ENCODE results near the gene NUTM2B.
"Not testable (repeated sequence)": the region's sequence is repeated elsewhere in the genome, so short reads cannot be mapped to it uniquely, and the experiment has no call there.

Gene NUTM2B, protein sequence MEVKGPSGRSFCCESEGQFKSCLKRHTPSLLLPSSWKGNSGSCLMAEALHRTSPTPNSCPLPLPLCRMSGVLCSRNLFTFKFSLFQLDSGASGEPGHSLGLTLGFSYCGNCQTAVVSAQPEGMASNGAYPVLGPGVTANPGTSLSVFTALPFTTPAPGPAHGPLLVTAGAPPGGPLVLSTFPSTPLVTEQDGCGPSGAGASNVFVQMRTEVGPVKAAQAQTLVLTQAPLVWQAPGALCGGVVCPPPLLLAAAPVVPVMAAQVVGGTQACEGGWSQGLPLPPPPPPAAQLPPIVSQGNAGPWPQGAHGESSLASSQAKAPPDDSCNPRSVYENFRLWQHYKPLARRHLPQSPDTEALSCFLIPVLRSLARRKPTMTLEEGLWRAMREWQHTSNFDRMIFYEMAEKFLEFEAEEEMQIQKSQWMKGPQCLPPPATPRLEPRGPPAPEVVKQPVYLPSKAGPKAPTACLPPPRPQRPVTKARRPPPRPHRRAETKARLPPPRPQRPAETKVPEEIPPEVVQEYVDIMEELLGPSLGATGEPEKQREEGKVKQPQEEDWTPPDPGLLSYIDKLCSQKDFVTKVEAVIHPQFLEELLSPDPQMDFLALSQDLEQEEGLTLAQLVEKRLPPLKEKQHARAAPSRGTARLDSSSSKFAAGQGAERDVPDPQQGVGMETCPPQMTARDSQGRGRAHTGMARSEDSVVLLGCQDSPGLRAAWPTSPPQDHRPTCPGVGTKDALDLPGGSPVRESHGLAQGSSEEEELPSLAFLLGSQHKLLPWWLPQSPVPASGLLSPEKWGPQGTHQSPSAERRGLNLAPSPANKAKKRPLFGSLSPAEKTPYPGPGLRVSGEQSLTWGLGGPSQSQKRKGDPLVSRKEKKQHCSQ

DNA sequence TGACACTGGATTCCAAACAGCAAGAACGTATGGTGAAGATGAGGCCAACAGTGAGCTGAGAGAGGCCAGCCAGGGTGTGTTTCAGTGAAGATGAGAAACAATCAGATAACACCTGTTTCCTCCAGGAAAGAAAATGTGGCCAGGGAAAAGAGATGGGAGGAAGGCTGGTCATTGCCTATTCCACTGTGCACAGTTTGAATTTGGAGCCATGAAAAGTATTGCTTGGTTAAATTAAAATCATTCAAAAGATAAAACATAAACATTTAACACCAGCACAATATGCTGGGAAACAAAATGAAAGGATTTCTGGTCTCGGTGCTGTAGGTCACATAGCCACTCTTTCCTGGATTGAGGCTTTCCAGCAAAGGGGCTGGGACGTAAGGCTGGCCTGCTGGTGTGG, at the start of gene NUTM2B:
Gene NUTM2B (plus strand): TSS at position 301 of the 400 bp plus-strand sequence. CDS start 383 bp downstream, outside the sequence.
- not testable (repeated sequence) for DNase-seq

DNA sequence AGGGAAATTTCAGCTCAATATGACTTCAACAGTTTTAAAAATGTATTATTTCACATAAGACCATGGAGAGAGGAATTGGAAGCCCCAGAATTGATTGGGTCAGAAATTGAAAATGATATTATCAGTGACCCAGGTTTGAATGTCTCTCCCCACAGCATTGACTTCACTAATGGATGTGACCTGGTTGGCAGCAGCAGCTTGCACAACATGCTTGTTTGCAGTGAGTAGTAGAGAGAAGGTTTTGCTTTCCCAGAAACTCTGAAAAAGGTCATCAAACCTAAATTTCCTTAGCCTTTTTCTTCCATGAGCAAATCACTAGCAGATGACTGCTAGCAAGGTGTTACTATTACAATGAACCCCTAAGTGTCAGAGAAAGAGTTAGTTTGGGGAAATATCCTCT, 39.7 kb upstream of the NUTM2B start:
- DNase-seq, result not testable (repeated sequence)

DNA sequence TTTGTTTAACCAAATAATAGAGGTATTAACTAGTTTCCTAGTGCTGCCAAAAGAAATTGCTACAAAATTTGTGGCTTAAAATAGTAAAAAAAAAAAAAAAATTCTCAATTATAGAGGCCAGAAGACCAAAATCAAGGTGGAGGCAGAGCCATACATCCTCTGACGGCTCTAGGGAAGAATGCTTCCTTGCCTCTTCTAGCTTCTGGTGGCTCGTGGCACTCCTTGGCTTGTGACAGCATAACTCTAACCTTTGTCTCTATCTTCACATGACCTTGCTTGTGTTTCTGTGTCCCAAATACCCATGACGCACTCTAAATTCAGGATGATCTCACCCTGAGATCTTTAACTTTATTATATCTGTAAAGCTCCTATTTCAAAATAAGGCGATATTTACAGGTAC, 38.3 kb upstream of the NUTM2B start:
- DNase-seq, result not testable (repeated sequence)

DNA sequence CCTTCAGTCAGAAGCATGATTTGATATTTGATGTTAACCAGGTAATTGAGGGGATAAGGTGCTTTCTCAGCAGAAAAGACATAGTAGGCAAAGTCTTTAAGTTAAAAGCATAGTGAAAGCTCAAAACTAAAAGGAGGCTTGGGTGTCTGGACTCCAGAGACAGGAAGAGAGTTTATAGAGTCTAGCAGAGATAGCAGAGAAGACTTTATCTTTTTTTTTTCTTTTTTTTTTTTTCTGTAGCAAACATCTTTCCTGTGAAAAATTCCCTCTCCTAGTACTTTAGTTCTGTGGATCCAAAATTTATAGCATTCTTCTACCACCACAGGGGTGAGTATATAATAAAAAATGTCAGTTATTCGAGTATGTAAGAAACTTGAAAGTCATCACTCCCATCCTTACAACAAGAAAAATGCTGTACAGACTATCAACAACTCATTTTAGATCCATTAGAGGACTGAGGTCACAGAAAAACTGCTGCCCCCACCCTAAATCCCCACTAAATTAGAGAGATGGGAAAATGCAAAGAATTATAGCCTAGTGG, 33.7 kb upstream of the NUTM2B start:
- DNase-seq, result not testable (repeated sequence)

DNA sequence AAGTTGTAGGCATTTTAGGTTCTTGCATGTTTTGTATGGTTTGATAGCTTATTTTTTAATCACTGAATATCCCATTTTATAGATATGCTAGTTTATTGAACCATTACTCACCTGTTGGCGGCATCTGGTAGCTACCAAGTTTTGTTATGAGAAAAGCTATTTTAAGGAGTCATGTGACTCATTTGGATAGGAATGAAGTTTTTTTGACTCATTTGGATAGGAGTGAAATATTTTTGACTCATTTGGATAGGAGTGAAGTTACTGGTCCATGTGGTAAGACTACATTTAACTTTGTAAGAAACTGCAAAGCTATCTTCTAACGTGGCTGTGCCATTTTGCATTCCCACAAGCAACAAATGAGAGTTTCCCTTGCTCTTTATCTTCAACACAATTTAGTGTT, 28.1 kb upstream of the NUTM2B start:
- DNase-seq, result not testable (repeated sequence)

DNA sequence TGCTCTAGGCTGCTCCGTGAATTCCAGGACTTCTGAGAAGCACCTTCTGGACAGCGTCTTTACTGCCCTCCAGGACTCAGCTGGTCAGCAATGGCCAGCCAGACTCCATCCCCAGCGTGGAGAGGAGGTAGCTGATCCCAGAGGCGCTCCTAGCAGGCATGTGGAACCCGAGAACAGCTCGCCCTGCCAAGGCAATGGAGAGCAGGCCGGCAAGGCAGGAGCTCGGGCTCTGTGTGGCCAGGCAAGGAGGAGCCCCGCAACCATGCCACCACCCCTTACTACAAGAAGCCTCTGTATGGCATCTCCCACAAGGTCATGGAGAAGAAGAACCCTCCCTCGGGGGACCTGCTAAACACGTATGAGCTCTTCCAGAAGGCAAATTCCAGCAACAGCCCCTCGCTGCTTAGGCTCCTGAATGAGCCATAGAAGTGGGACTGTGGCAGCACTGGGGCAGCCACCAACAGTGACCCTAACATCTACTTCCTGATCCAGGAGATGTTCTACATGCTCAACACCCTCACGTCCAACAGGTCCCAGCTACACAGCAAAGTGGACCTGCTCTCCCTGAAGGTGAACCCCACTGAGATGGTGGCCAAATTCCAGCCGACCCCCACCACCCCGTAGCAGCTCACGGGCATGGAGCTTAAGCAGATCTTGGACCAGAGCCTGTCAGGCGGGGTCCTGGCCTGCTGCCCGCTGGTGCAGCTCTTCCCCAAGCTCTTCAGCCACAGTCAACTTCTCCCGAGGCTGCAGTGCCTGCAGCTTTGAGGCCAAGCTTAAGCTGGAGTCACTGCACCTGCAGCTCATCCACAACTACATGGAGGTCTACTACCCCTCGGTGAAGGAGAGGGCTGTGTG, 19.8 kb upstream of the NUTM2B start:
- not testable (repeated sequence) for DNase-seq

DNA sequence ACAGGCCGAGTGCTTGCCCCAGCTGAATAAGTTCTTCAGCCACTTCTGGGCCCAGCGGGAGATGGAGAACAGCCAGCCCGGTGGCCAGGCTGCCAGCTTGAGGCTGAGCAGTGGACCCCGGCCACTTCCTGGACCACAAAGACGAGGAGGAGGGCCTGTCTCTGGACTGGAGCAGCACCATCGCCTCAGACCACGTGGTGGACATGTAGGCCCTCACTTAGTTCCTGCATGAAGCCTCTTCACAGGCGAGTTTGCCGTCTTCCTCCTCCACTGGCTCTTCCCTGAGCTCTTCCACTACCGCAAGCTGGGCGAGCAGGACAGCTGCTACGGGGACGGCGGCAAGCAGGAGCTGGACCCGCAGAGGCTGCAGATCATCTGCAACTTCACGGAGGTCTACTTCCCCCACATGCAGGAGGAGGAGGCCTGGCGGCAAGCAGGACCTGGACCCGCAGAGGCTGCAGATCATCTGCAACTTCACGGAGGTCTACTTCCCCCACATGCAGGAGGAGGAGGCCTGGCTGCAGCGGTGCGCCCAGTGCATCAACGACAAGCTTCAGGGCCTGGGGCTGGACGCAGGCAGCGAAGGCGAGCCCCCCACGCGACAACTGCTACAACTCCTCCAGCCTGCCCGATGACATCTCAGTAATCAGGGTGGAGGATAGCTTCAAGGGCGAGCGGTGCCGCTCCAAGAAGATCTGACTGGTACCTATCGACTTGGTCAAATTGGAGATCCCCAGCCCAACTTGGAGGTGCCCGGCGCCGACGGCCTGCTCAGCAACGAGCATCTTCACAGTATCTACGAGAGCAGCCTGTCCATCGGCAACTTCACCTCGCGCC, 18.9 kb upstream of the NUTM2B start:
- not testable (repeated sequence) for DNase-seq

DNA sequence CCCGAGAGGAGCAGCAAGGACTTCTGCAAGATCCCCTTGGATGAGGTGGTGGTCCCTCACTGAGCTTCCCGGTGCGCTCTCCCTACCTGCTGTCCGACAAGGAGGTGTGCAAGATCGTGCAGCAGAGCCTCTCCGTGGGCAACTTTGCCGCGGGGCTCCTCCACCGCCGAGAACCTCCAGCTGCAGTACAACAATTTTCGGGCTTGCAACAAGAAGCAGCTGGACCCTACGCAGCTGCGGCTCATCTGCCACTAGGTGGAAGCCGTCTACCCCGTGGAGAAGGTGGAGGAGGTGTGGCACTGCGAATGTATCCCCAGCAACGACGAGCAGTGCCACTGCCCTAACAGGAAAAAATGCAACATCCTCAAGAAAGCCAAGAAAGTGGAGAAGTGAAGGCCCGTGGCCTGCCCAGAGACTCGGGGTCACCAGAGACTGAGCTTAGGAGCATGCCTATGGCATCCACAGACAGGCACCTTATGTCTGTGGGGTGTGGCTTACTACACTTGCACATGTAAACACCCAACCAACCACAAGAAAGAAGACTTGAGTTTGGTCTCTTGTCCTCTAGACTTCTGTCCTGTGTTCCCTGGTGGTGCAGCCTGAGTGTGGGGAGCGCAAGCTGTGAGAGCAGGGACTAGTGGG, 17.9 kb upstream of the NUTM2B start:
- peak; percentile 73 for DNase-seq

DNA sequence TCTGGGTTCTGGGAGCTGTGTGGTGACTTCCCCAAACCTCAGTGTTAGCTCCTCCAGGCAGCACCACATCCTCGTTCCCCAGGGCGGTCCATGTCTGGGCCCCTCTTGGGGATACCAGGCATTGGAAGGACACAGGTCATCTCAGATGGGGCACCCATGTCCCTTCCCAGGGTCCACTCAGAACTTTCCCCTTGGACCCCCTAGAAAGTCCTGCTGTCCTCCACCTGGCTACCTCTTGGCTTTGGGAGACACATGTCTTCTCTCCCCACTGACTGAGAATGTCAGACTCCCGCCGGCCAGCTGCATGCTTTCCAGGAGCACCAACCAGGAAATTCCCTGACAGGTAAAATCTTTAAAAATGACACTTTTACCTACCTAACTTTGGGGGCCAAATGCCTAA, 16.4 kb upstream of the NUTM2B start:
- DNase-seq, result not testable (repeated sequence)

DNA sequence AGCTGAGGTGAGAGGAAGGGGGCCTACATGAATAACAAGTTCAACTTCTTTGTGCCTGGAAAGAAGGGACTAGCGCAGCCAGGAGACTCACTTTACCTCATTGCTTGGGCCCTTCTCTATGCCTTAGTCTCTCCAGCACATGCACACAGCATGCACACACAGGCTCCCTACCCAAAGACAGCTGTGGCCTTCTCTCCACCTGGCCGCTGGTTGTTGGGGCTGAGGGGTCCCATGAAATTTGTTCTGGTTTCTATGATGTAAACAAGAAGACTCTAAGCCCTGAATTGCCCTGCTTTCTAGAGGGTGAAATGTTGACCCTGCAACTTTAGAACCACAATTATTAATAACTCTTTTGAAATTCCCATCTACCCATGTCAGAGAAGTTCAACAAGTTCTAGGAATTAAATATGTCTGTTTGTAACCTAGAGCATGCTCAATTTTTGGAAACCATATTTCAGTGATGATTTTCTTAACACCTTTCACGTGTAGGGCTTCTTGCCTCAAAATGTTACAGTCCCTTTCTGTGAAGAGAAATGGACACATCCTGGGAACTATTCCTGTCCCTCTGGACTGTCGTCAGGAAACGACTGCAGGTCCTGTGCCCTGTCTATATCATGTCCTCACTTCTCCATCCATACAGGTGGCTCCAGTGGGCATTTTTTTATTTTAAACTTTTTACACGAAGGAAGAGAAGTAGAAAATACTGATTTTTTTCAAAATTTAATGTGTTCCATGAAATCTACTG, 15.4 kb upstream of the NUTM2B start:
- DNase-seq, result not testable (repeated sequence)

DNA sequence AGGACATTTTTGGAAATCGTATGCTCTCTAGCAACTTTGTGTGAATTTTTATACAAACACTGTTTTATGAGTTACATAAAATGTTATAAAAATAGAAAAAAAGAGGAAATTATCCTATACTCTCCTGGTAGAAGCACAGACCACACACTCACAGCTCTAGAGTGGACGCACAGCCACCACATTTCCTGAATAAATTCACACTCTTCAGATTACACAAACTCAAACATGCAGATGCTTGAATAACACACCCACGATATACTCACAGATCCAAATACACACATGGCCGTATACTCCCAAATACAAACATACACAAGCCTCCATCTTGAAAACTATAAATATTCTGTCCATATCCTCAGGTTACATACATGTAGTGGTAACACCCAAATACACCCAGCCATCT, 14.2 kb upstream of the NUTM2B start:
- not testable (repeated sequence) for DNase-seq

DNA sequence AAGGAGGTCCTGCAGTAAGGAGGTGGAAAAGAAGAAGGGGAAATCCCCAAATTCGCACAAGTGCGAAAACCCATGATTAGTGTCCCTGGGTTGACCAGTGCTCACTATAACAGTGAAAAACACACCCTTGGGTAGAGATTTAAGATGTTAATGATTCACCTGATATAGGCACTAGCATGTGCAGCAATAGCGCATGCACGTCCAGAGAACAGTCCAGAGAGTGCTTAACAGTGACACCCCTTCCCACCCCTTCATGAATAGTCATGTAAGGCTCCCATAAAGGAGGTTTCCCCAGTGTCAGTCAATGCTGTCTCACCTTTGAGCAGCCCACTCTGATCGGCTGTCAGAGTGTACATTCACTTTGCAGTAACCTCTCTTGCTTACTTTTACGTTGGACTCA, 6.4 kb upstream of the NUTM2B start:
- not testable (repeated sequence) for DNase-seq

DNA sequence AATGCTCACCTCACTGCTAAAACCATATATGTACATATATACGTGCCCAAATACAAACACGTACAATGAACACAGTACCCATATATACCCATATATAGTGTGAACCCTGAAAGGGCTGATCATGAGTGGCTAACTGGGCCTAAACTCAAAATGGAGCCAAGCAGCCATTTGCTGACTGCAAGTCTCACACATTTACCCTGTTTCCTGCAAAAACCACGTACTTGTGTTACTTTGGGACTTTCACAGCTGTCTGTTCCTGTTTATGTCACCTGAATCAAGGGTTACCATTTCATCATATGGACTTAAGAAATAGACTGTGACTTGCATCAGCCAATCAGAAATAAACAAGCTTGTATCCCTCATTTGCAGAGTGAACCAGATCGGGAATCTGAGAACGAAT, 5.9 kb upstream of the NUTM2B start:
- DNase-seq, result not testable (repeated sequence)

DNA sequence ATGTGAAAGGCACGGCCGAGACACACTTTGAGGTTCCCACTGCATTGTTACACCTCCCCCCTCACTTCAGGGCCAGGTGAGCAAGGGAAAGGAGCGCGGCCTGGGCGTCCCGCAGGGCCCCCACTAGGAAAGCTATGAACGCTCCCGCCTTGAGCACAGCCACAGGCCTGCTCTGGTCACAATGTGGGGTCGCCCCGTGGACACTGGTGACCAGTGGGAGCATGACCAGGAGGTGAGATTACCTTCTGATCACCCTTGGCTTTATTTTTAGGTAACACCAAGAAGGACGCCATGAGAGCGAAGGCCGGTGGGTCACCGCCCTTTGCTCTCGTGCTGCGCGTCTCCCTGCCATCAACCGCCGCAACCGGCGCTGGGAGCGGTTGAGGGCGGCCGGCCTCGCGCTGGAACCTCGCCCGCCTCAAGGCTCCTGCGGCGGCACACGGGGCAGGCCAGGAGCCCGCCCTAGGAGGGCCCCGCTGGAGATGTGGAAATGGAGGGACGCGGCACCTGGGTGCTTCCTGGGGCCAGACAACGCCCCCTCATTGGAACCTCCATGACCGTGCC, 2.6 kb upstream of the NUTM2B start:
- DNase-seq, result not testable (repeated sequence)

DNA sequence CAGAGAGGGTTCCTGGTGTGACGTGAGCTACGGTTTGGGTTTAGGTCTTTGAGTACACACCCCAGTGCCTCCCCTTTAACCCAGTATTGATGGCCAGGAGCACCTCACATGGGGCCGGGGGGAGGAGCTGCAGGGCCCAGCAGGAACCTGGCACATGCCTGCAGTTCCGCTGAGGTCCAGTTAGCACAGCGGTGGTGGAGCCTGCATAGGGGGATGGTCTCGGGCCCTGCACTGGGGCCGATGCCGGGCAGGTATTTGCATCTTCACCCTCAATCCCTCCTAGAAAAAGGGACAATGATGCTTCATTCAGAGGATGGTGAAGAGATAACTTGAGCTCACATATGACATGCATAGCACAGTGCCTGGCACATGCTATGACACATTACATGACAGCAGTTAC, 4.0 kb downstream of the NUTM2B start:
- DNase-seq, result not testable (repeated sequence)

DNA sequence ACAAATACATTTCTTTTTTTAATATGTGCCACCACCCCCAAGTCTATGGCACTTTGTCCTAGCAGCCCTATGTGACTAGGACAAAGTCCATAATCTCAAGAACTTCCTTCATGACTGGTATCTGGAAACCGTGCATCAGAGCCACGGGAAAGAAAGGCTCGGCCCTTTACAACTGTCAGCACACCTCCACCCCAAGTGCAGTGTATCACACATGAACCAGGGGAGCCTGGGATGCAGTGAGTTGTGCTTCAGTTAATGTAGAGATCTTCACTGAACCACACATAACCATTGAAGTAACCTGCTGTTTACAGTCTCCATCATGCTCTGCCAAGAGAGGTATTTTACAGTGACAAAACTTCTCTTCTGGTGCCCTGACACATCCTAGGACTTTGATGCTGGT, 11.9 kb downstream of the NUTM2B start:
- not testable (repeated sequence) for DNase-seq

DNA sequence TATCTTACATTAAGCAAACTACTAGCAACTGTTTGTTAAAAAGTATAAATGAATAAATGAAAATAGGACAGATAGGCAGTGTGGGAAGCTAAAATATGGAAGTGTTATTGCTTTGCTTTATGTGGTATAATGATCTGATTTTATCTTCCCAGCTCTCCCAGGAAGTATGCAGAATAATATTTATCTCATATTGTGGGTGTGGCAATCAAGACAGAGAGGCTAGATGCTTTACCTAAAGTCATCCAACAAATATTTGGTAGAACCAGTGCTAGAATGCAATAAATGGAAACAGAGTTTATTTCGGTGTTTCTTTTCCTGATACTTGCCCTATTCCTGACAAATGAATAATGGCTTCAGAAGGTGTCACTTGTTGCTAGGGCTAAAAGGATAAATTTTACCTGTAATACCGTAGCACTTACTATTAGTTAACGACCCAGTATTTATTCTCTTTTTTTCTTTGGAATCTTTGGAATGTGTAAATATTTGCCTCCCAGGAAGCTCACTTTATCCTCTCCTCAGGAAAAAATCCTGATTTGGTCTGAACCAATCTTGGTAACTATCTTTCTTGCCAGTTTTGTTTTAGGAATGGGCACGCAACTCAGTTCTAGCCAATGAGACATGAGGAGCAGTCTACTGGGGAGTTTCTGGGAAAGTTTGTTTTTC, 14.0 kb downstream of the NUTM2B start:
- not testable (repeated sequence) for DNase-seq

DNA sequence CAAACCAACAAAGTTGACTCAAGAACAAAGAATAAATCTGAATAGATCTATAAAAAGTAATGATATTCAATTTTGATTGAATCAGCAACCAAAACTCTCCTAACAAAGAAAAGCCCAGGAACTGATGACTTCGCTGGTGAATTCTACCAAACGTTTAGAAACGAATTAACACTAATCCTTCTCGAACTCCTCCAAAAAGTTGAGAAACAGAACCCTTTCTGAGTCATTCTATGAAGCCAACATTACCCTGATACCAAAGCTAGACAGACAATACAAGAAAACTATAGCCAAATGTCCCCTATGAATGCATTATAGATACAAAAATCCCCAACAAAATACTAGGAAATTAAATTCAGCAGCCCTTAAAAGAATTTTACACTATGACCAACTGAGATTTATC, 17.0 kb downstream of the NUTM2B start:
- DNase-seq, result not testable (repeated sequence)

DNA sequence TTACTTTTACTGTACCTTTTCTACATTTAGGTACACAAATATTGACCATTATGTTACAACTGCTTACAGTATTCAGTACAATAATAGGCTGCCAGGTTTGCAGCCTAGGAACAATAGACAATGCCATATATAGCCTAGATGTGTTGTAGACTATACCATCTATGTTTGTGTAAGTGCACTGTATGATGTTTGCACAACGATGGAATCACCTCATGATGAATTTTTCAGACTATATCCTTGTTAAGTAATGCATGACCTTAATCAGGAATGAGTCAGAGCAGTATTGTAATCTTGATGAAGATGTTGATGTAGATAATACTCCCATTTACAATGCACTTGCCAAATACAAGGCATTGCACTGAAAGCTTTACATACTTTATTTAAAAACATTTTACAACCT, 23.6 kb downstream of the NUTM2B start:
- peak; percentile 2 for DNase-seq
